ENCODE results near the gene CREBL2.
"Not testable (repeated sequence)": the region's sequence is repeated elsewhere in the genome, so short reads cannot be mapped to it uniquely, and the experiment has no call there.

CREBL2 gene

GRCh38 chr12:12599750-12600643 is 11.7 kb upstream of the CREBL2 start:
- no peak for DNase-seq

DNA sequence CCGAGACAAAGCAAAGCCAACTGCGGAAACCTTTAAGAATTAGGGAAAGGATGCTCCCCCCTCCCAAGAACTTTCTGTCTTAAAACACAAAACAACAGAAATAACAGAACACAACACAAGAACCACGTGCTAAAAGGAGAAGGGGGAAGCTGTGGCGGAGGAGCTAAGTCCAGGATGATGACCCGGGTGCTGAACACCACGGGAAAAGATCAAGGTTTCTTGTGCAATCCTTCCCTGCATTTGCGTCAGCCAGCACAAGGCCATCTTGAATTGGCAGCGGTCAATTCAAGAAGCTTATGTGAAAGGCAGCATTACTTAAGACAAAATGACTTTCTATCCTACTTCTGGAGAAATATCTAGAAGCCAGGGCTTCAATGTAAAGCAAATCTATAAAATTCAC is 11.0 kb upstream of the CREBL2 start:
- no peak for DNase-seq

GRCh38 chr12:12604740-12605139 is 6.9 kb upstream of the CREBL2 start:
- no peak for DNase-seq

GRCh38 chr12:12606781-12607589 is 4.7 kb upstream of the CREBL2 start:
- DNase-seq: no peak

DNA sequence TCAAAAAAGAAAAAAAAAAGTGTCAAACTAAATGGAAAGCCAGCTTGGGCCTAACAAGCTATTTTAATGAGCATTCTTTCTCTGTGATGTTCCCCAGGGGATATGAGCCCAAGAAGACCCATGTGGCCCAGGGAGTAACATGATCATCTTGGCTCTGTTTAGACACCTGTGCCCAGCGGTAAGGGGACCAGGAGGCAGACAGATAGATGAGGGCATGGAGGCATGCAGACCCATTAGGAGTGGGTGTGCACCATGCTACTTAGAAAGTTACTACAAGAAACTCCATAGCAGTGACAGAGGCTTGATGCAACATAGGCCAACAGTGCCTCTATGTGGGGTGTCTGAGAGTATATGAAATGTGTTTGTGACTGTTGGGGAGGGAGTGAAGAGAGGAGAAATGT is 3.1 kb upstream of the CREBL2 start:
- no peak for DNase-seq

DNA sequence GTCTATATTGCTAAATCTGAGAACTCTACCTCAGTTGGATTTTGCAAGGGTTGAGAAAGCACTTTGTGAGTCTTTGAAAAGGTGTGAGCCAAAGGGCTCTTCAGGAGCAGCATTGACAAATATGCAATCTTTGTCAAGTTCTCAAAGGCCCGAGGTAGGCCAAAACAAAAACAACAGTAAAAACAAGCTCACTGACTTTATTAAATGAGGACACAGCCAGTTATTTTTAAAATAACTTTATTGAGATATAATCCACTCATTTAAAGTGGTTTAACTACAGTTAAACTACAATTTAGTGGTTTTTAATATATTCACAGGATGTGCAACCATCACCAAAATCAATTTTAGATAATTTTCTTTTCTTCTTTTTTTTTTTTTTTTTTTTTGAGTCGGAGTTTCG is 2.0 kb upstream of the CREBL2 start:
- no peak for DNase-seq

- no peak for DNase-seq
These were observed 965 bp upstream of the CREBL2 start for GRCh38 chr12:12610711-12611110.

- DNase-seq: no peak
These were observed 682 bp downstream of the CREBL2 start for GRCh38 chr12:12612358-12612757.

DNA sequence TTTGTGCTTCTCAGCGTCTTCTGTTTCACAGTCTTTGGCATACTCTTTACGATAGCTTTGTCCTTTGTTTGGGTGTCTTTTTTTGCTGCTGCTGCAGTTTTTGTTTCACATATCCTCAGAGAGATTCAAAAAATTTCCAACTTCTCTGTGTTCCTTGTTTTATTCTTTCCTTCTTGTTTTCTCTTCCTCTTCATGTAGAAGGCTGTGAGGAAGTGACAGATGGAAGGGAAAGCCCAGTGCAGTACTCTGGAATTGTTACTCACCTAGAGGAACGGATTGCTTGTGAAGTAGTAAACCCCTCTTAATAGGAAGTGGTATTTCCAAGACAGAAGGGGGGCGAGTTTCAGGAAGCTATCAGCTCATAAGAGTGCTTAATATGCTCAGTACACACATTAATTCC is 1.7 kb downstream of the CREBL2 start:
- DNase-seq: no peak

- DNase-seq: no peak
These were observed 2.7 kb downstream of the CREBL2 start for GRCh38 chr12:12614342-12614741.

DNA sequence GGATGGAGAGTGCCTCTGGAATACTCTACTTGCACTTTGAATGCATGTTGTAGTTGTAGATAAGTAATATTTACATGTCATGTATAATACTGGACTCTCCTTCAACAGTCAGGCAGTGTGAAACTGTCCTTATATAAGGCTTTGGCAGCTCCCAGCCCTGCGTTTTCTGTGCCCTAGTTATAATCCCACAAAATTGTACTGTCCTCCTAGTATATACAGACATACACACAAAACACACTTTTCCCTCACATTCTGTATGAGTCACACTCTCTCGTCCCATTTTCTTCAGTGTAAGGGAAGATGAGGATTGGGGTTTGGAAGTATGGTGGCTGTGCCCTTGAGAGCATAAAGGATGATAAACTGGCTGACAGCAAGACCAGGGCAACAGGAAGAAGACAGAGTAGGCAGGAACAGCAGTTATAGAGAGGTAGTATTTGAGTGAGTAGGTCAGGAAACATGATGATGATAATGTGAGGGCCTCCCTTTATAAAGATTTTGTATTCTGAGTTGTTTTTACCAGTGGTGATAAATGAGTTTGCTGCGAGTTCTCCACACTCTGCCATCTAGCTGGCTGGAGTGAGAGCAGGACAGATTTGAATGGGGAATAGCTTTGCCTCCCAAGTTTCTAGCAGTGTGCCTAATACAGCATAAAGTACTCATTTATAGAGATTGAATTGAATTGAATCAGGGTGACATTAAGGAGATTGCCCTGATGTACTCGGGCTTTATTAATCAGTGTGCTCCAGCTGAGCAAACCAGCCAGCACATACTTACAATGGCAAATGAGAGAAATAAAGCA is 5.0 kb downstream of the CREBL2 start:
- DNase-seq: no peak

GRCh38 chr12:12618064-12618463 is 6.4 kb downstream of the CREBL2 start:
- DNase-seq: not testable (repeated sequence)

DNA sequence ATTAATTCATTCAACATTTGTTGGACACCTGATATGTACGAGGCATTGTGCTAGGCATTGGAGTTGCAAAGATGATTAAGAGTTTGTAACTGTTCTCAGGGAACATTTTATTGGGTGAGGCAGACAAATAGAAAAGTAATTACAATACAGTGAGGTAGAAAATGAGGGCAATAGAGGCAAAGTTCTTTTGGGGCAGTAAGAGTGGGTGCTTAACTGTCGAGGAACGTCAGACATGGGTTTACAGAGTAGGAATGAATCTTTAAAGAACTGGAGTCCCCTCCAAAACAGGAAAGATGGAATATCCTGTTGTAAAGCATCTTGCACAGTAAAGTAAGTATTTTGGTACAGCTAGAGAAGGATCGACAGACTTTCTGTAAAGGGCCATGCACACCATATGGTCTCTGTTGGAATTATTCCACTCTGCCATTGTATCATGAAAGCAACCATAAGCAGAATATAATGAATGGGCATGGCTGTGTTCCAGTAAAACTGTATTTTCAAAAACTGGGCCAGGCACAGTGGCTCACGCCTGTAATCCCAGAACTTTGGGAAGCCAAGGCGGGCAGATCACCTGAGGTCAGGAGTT is 9.1 kb downstream of the CREBL2 start:
- DNase-seq: no peak

DNA sequence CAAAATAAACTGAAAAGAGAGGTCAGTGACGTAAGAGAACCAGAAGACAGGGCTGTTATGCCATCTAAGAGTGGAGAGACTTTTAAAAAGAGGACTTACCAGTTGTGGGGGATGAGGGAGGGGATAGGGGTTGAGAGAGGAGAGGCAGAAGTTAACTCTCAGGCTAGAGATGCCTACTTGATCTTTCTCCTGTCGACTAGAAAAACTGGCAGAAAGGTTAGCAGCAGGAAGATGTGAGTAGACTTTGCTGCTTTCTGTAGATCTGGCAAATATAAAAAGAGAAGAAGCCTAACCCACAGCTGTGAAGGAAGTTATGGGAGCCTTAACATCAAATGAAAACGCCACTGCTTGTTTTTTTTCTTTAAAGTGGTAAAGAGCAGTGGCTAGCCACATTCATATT is 10.7 kb downstream of the CREBL2 start:
- no peak for DNase-seq

DNA sequence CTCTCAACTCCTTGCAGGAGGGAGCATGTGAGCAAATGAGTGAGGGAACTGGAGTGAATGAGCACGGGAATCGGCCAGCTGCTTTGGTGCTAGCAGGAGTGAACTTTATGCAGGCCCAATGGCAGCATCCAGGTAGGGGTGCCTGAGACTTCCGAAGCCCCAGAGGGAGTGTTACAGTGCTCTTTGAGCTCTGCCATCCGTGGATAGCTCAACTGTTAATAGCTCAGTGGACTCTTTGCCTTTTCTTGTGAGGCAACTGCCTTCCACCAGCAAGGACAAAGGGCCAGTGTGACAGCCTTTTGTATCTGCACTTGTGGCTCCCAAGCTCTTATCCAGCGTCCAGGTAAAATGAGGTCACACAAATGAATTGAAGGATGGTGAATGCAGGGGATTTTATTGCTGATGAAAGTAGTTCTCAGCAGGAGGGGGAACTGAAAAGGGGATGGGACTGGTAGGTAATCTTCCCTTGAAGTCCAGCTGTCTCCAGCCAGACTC is 12.9 kb downstream of the CREBL2 start:
- DNase-seq: no peak

DNA sequence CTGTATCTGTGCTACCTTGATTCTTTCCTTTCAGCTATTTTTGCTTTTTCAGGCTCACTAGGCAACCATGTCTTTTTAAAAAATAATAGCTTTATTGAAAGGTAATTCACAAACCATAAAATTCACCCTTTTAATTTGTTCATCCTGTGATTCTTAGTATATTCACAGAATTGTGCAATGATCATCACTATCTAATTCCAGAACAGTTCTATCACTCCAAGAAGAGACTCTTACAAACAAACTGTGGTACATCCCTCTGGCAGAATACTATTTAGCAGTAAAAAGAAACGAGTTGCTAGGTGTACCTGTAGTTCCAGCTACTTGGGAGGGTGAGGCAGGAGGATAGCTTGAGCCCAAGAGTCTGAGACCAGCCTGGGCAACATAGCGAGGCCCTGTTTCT is 14.8 kb downstream of the CREBL2 start:
- no peak for DNase-seq

DNA sequence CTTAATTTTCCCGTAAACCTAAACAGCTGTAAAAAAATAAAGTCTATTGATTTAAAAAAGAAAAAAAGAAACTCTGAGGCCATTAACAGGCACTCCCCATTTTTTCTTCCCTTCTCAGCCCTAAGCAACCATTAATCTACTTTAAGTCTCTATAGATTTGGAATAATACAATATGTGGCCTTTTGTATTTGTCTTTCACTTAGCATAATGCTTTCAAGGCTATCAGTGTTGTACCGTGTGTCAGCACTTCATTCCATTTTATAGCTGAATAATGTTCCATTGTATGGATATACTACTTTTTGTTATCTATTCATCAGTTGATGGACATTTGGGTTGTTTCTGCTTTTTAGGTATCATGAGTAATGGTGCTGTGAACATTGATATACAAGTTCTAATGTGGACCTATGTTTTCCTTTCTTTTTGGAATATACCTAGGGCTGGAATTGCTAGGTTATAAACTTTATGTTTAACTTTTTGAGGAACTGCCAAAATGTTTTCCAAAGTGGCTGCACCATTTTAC is 15.7 kb downstream of the CREBL2 start:
- no peak for DNase-seq

DNA sequence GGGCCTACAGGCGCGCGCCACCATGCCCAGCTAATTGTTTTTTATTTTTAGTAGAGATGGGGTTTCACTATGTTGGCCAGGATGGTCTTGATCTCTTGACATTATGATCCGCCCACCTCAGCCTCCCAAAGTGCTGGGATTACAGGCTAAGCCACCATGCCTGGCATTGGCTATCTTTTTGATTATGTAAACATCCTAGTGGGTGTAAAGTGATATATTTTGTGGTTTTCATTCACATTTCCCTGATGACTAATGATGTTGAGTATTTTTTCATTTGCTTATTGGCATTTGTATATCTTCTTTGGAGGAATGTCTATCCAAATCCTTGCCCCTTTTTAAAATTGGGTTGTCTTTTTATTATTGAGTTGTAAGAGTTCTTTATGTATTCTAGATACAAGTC is 16.3 kb downstream of the CREBL2 start:
- DNase-seq: no peak

- no peak for DNase-seq
These were observed 19.2 kb downstream of the CREBL2 start for GRCh38 chr12:12630850-12631249.

DNA sequence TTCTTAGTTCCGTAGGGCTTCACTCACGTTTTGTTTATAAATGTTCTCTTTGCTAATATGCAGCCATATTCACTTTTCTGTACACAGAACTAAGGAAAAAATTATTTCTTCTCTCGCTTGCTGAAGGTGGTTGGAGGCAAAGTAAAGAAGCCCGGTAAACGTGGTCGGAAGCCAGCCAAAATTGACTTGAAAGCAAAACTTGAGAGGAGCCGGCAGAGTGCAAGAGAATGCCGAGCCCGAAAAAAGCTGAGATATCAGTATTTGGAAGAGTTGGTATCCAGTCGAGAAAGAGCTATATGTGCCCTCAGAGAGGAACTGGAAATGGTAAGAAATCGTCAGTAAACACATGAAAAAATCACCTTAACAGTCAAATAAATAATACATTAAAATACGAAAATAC is 24.0 kb downstream of the CREBL2 start:
- no peak for DNase-seq

DNA sequence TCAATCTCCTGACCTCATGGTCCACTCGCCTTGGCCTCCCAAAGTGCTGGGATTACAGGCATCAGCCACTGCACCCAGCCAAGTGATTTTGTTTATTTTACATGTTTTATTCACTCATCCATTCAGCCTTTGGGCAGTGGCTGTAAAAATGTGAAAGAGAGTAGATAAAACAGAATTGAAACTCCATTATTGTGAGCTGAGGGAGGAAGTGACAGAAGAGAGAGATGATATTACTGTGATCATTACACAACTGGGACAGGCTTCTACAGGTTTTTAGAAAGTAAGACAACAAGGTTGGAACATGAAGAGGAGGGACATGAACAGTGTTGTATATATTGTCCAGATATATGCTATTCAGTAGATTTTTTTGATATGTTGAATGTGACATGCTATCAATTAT is 25.0 kb downstream of the CREBL2 start:
- no peak for DNase-seq

DNA sequence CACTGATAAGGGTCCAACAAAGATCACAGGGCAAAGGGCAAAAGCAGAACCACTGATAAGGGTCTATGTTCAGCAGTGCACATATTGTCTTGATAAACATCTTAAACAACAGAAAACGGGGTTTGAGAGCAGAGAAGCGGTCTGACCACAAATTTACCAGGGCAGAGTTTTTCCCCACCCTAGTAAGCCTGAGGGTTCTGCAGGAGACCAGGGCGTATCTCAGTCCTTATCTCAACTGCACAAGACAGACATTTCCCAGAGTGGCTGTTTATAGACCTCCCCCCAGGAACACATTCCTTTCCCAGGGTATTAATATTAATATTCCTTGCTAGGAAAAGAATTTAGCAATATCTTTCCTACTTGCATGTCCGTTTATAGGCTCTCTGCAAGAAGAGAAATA is 28.3 kb downstream of the CREBL2 start:
- DNase-seq: not testable (repeated sequence)

GRCh38 chr12:12641650-12642049 is 30.0 kb downstream of the CREBL2 start:
- DNase-seq: no peak
